Esophagus squamous epithelium (tissue), 4 donors: ENCODE results near the gene HSPA1B.

Source experiments
- CTCF ChIP-seq, 6 experiments: fragments of 450-650 bp in 4 of 6; fragments of 200-600 bp in 2 of 6; sonication (generic) in 2 of 6; IDR thresholded peaks; one replicate each; pipeline ENCODE4 v1.5.1; 2016 to 2019; ENCODE audit warnings: antibody characterized with exemption in 6 of 6, mild to moderate bottlenecking in 4 of 6, moderate library complexity in 4 of 6
- POLR2A ChIP-seq, 4 donors: fragments of 450-650 bp; IDR thresholded peaks; one replicate each; pipeline ENCODE4 v1.6.1; 2017; ENCODE audit warnings: antibody characterized with exemption in 4 of 4, mild to moderate bottlenecking in 4 of 4, moderate library complexity in 3 of 4

DNA sequence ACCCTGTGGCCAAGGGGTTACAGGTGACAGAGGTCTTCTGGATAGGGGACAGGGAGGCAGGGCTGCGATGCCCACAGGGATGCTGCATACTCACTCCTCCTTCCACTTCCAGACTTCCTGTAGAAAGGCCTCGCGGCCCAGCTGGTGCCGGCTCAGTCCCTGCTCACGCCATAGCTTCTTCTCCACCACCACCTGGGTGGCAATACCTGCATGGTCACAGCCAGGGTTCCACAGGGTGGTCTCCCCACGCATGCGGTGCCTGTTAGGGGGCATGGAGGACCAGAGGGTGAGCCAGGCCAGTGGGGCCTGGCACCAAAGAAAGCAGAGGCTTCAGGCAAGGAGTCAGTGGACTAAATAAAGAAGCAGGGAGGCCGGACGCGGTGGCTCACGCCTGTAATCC lies 42.1 kb upstream of the HSPA1B start:
- TF ChIP-seq CTCF (IDR thresholded peaks at IDR 0.05) (no peak), POLR2A (IDR thresholded peaks at IDR 0.05) (no peak)
